IMR-90 (cell line): ENCODE results near the gene RNF4. TPM values are rescaled to one million over a fixed set of nuclear protein-coding genes. Genes with fewer than 3 reads are reported as not detected.

Experiments used
- ATAC-seq: fragments of 200-7000 bp; cut with Tn5 transposase; 2 replicates; pipeline ENCODE4 v1.9.1; 2020; ENCODE audit warnings: low read depth, mild to moderate bottlenecking, moderate library complexity
- BruUV-seq: library from RNA; stranded (reverse); fragments of 400-500 nt; replicated peaks from 2 replicates; lab custom pipeline; 2021; lab: Mats Ljungman, UMichigan
- CTCF ChIA-PET: fragments of 300-600 bp; formaldehyde crosslinking; extraction: SDS; loops from one replicate; lab custom pipeline; 2021; ENCODE audit warnings: antibody characterized with exemption; lab: Yijun Ruan, JAX
- POLR2A ChIA-PET: fragments of 300-600 bp; sonication (Branson Sonifier 250); formaldehyde crosslinking; loops from one replicate; lab custom pipeline; 2022; ENCODE audit warnings: antibody characterized with exemption; ENCODE audit not compliant: unreplicated experiment; lab: Charles Lee
- DNase-seq: peaks from one replicate; pipeline ENCODE4 v3.0.0; 2013
- H2AFZ ChIP-seq: replicated peaks from 2 replicates; pipeline ENCODE3; 2013; ENCODE audit warnings: low read length, mild to moderate bottlenecking; ENCODE audit not compliant: poor library complexity
- H2AK5ac ChIP-seq: 2 replicates; pipeline ENCODE4 v1.6.1; 2013; ENCODE audit warnings: low read depth, low read length, inconsistent platforms
- H2AK9ac ChIP-seq: replicated peaks from 2 replicates; pipeline ENCODE3; 2013; ENCODE audit warnings: mild to moderate bottlenecking, low read depth, low read length, moderate library complexity; ENCODE audit not compliant: poor library complexity
- H2BK120ac ChIP-seq: 2 replicates; pipeline ENCODE4 v1.6.1; 2013; ENCODE audit warnings: low read depth, low read length, inconsistent platforms
- H2BK15ac ChIP-seq: 3 replicates; pipeline ENCODE4 v1.6.1; 2013; ENCODE audit warnings: low read depth, low read length, inconsistent platforms
- H2BK20ac ChIP-seq: 2 replicates; pipeline ENCODE4 v1.6.1; 2013; ENCODE audit warnings: low read depth, mild to moderate bottlenecking, inconsistent platforms, low read length, moderate library complexity
- H2BK5ac ChIP-seq: 2 replicates; pipeline ENCODE4 v1.6.1; 2013; ENCODE audit warnings: mild to moderate bottlenecking, low read depth, low read length, inconsistent platforms; ENCODE audit not compliant: poor library complexity, severe bottlenecking
- H3K14ac ChIP-seq: replicated peaks from 2 replicates; pipeline ENCODE4 v1.6.1; 2013; ENCODE audit warnings: low read depth, low read length, inconsistent platforms
- H3K18ac ChIP-seq: 2 replicates; pipeline ENCODE4 v1.6.1; 2013; ENCODE audit warnings: low read depth, low read length, control low read depth
- H3K23ac ChIP-seq: 2 replicates; pipeline ENCODE4 v1.6.1; 2013; ENCODE audit warnings: low read depth, low read length, inconsistent platforms
- H3K27ac ChIP-seq: 2 replicates; pipeline ENCODE4 v1.5.1; 2013; ENCODE audit warnings: mild to moderate bottlenecking, control low read depth, low read length; ENCODE audit not compliant: insufficient read depth
- H3K27me3 ChIP-seq: 2 replicates; pipeline ENCODE4 v1.6.1; 2013; ENCODE audit warnings: low read length; ENCODE audit not compliant: control insufficient read depth, insufficient read depth
- H3K36me3 ChIP-seq: 2 replicates; pipeline ENCODE4 v1.6.1; 2013; ENCODE audit warnings: low read length, mixed read lengths; ENCODE audit not compliant: control insufficient read depth, insufficient read depth
- H3K4ac ChIP-seq: 2 replicates; pipeline ENCODE4 v1.6.1; 2013; ENCODE audit warnings: low read depth, low read length, inconsistent platforms
- H3K4me1 ChIP-seq: 2 replicates; pipeline ENCODE4 v1.6.1; 2013; ENCODE audit warnings: low read length, mixed read lengths; ENCODE audit not compliant: control insufficient read depth, insufficient read depth
- H3K4me2 ChIP-seq: 2 replicates; pipeline ENCODE4 v1.6.1; 2013; ENCODE audit warnings: low read depth, mild to moderate bottlenecking, control low read depth, low read length, moderate library complexity
- H3K4me3 ChIP-seq: 2 replicates; pipeline ENCODE4 v1.5.1; 2013; ENCODE audit warnings: low read depth, mild to moderate bottlenecking, control low read depth, low read length, moderate library complexity; ENCODE audit not compliant: insufficient read depth
- H3K56ac ChIP-seq: 2 replicates; pipeline ENCODE4 v1.6.1; 2013; ENCODE audit warnings: low read length, inconsistent platforms; ENCODE audit not compliant: insufficient read depth; ENCODE audit errors: extremely low read depth
- H3K79me1 ChIP-seq, 2 experiments: 2 replicates each; pipeline ENCODE4 v1.6.1; 2013; ENCODE audit warnings: low read length in 2 of 2, inconsistent platforms in 1 of 2, low read depth in 1 of 2
- H3K9ac ChIP-seq: 2 replicates; pipeline ENCODE4 v1.6.1; 2013; ENCODE audit warnings: low read depth, low read length, control low read depth
- H3K9me1 ChIP-seq: 2 replicates; pipeline ENCODE4 v1.6.1; 2013; ENCODE audit warnings: low read length, inconsistent platforms; ENCODE audit not compliant: insufficient read depth
- H3K9me3 ChIP-seq: 2 replicates; pipeline ENCODE4 v1.6.1; 2013; ENCODE audit warnings: low read length; ENCODE audit not compliant: control insufficient read depth, insufficient read depth
- H4K20me1 ChIP-seq: 2 replicates; pipeline ENCODE4 v1.6.1; 2013; ENCODE audit warnings: low read length, inconsistent platforms; ENCODE audit not compliant: insufficient read depth
- H4K5ac ChIP-seq: 2 replicates; pipeline ENCODE4 v1.6.1; 2013; ENCODE audit warnings: mild to moderate bottlenecking, low read depth, low read length, control low read depth
- H4K8ac ChIP-seq, 2 experiments: 2 replicates each; pipeline ENCODE4 v1.6.1; 2013; ENCODE audit warnings: low read depth in 2 of 2, low read length in 2 of 2, control low read depth in 1 of 2, inconsistent platforms in 1 of 2
- H4K91ac ChIP-seq: 2 replicates; pipeline ENCODE4 v1.6.1; 2013; ENCODE audit warnings: low read depth, low read length, inconsistent platforms; ENCODE audit not compliant: insufficient read depth
- CEBPB ChIP-seq: IDR thresholded peaks from 2 replicates; pipeline ENCODE4 v1.6.1; 2012; ENCODE audit warnings: low read depth, low read length, improper control_type of control experiment
- CHD1 ChIP-seq: IDR thresholded peaks from 2 replicates; pipeline ENCODE4 v1.6.1; 2012; ENCODE audit warnings: low read depth, low read length, improper control_type of control experiment
- FOS ChIP-seq: fragments of 150-350 bp; IDR thresholded peaks from 2 replicates; pipeline ENCODE4 v1.6.1; 2016; ENCODE audit warnings: low read depth, low read length
- MAFK ChIP-seq: IDR thresholded peaks from 2 replicates; pipeline ENCODE4 v1.6.1; 2012; ENCODE audit warnings: low read depth, low read length, improper control_type of control experiment
- MAZ ChIP-seq: IDR thresholded peaks from 2 replicates; pipeline ENCODE4 v1.6.1; 2012; ENCODE audit warnings: low read depth, mild to moderate bottlenecking, low read length, improper control_type of control experiment, moderate library complexity, borderline replicate concordance
- MXI1 ChIP-seq: IDR thresholded peaks from 2 replicates; pipeline ENCODE4 v1.6.1; 2012; ENCODE audit warnings: low read depth, mild to moderate bottlenecking, low read length, moderate library complexity, borderline replicate concordance
- RAD21 ChIP-seq: IDR thresholded peaks from 2 replicates; pipeline ENCODE4 v1.6.1; 2012; ENCODE audit warnings: low read length, improper control_type of control experiment
- RCOR1 ChIP-seq: IDR thresholded peaks from 2 replicates; pipeline ENCODE4 v1.6.1; 2012; ENCODE audit warnings: mild to moderate bottlenecking, low read length, improper control_type of control experiment; ENCODE audit not compliant: insufficient replicate concordance
- RFX5 ChIP-seq: IDR thresholded peaks from 2 replicates; pipeline ENCODE4 v1.8.0; 2012; ENCODE audit warnings: low read depth, mild to moderate bottlenecking, low read length, moderate library complexity
- SMC3 ChIP-seq: fragments of 150-350 bp; IDR thresholded peaks from 2 replicates; pipeline ENCODE4 v1.6.1; 2016; ENCODE audit warnings: low read depth, mild to moderate bottlenecking, antibody characterized with exemption, low read length, moderate library complexity
- WGBS, 2 experiments: methylation state at CpG; one replicate each; pipeline versions ENCODE4 v1.1.5 to v1.1.7; 2013; ENCODE audit warnings: missing lambda C conversion rate in 2 of 2; ENCODE audit not compliant: insufficient read length in 1 of 2; ENCODE audit errors: extremely low coverage in 2 of 2; 5-methylcytosine and 5-hydroxymethylcytosine counted together
- dilution Hi-C: fragments of 300-500 bp; cut with HindIII; formaldehyde crosslinking; loops from one replicate; pipeline ENCODE4 v1.14.3; 2018; ENCODE audit warnings: low sequenced_read_pairs; ENCODE audit not compliant: unreplicated experiment
- in situ Hi-C: fragments of 300-500 bp; cut with MboI; formaldehyde crosslinking; loops from 3 replicates; pipeline ENCODE4 v1.14.3; 2019; ENCODE audit warnings: low sequenced_read_pairs, inconsistent platforms, mixed read lengths
- intact Hi-C: fragments of 100-400 bp; cut with micrococcal nuclease; formaldehyde crosslinking; loops from 2 replicates; pipeline ENCODE4 v1.10.0; 2022
- polyA plus RNA-seq, 3 experiments: library from polyadenylated mRNA; depleted of rRNA; stranded (reverse); fragments of >200 nt; gene quantifications; 2 replicates each; pipeline ENCODE4 v1.2.3, GENCODE V29; 2012; ENCODE audit warnings: low replicate concordance in 1 of 3
- total RNA-seq: library from RNA; depleted of rRNA; stranded (reverse); fragments of >200 nt; gene quantifications from 2 replicates; pipeline ENCODE4 v1.2.3, GENCODE V29; 2012
- TF ChIP-seq, protein P1 (sequence below): fragments of 150-350 bp; IDR thresholded peaks from 2 replicates; pipeline ENCODE4 v1.6.1; 2017; ENCODE audit warnings: mild to moderate bottlenecking, antibody characterized with exemption, low read length, low read depth
- TF ChIP-seq, protein P2 (sequence below): fragments of 150-350 bp; IDR thresholded peaks from 2 replicates; pipeline ENCODE4 v1.6.1; 2016; ENCODE audit warnings: low read depth, mild to moderate bottlenecking, low read length, moderate library complexity, borderline replicate concordance

The RNF4 gene
- total and polyA plus RNA-seq, 2 of the 4 experiments (the other 2 are of a cell fraction), result 63.8 to 73.8 TPM

DNA sequence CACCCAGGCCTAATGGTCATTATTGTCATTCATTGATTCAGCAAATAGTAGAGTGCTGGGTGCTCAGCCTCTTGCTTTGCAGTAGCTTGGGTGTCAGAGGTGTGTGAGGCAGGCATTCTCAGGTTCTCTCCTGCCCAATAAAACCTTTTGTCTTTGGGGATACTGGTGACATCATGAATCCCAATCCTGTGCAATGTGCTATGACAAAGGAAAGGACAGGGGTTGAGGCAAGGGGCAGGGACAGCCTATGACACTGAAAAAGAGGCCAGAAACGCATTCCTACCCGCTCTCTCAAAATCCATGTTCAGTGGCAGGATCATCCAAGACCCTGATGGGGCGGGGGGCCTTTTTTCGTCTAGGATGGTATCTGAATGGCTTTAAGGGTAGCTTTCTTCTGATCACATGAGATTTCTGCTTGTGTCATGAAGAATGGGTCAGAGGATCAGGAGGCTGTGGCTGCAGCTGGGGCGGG lies 66.0 kb downstream of the RNF4 start:
- Histone ChIP-seq H3K27ac (peak overlapping the region; percentile 92), H2AK9ac (peak overlapping the region; percentile 94), H2AK5ac (peak overlapping the region; percentile 91), H3K56ac (no peak overlapping the region; the same call in 1 of the 2 replicates), H3K14ac (peak overlapping the region; percentile 49), H4K20me1 (peaks cover 28% of the 10 kb centered on the region), H3K4ac (peak overlapping the region; percentile 94), H3K36me3 (peaks cover 2% of the 10 kb centered on the region; the same call in 1 of the 2 replicates), H2BK15ac (no peak overlapping the region), H2BK120ac (0 out of 2 replicates have a peak overlapping the region, but pooled peaks have one; percentile 18), H3K23ac (peak overlapping the region; percentile 90), H3K18ac (no peak overlapping the region), H2BK5ac (no peak overlapping the region), H3K4me2 (peak overlapping the region; percentile 85), H4K5ac (peak overlapping the region; percentile 48; the same call in 1 of the 2 replicates), H3K4me1 (peaks cover 4% of the 10 kb centered on the region; the same call in 1 of the 2 replicates), H3K9me3 (no peaks in the 10 kb centered on the region), H2AFZ (peak overlapping the region; percentile 98), H3K9ac (peak overlapping the region; percentile 87), H3K9me1 (peaks cover 7% of the 10 kb centered on the region), H3K27me3 (no peaks in the 10 kb centered on the region), H4K91ac (peak overlapping the region; percentile 88; the same call in 1 of the 2 replicates), H3K79me1 (peaks cover 0 to 26% of the 10 kb centered on the region in 2 experiments; a peak in 2 of 4 replicates), H2BK20ac (no peak overlapping the region), H3K4me3 (peak overlapping the region; percentile 65), H4K8ac (peak overlapping the region; percentile 94 to 95; a peak in 3 of 4 replicates)
- dilution Hi-C loops, result no loop called here
- CTCF ChIA-PET, result no interaction called here
- in situ Hi-C loops, result no loop called here
- ATAC-seq (no peak), DNase-seq (no peak)
- no peak for TF ChIP-seq CHD1
- no peak for TF ChIP-seq MXI1
- no peak for TF ChIP-seq RCOR1
- no peak for TF ChIP-seq SMC3
- no peak for TF ChIP-seq RFX5
- no peak for TF ChIP-seq MAFK
- no peak for TF ChIP-seq MAZ
- TF ChIP-seq FOS, result no peak
- TF ChIP-seq, protein P1, sequence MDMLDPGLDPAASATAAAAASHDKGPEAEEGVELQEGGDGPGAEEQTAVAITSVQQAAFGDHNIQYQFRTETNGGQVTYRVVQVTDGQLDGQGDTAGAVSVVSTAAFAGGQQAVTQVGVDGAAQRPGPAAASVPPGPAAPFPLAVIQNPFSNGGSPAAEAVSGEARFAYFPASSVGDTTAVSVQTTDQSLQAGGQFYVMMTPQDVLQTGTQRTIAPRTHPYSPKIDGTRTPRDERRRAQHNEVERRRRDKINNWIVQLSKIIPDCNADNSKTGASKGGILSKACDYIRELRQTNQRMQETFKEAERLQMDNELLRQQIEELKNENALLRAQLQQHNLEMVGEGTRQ, result no peak
- no peak for TF ChIP-seq CEBPB
- TF ChIP-seq RAD21, result no peak
- TF ChIP-seq, protein P2, sequence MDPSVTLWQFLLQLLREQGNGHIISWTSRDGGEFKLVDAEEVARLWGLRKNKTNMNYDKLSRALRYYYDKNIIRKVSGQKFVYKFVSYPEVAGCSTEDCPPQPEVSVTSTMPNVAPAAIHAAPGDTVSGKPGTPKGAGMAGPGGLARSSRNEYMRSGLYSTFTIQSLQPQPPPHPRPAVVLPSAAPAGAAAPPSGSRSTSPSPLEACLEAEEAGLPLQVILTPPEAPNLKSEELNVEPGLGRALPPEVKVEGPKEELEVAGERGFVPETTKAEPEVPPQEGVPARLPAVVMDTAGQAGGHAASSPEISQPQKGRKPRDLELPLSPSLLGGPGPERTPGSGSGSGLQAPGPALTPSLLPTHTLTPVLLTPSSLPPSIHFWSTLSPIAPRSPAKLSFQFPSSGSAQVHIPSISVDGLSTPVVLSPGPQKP, result no peak
- POLR2A ChIA-PET, result no interaction called here
- no CpG with 5 or more reads among the region's 5 CpGs for WGBS, 2 experiments
- BruUV-seq, result no TSS peak
- intact Hi-C loops, result no loop called here
